ENCODE measurements around the gene TIPRL.

Gene TIPRL

GRCh38 chr1:168178638-168179437, at the start of gene TIPRL:
TSS of gene TIPRL (plus strand) at chr1:168178962. CDS start at chr1:168179078, 116 bp downstream.
- DNase-seq (ENCODE audit: low spot score in 2 of 2), result peak; percentile 96
- in situ Hi-C loops (cut with MboI; ENCODE audit: low sequenced_read_pairs), result no loop called here
- Histone ChIP-seq H3K4me3 (peak within 1 kb of the TSS; percentile 82), H3K36me3 (replicated peaks) (no peaks in the 10 kb centered on the region), H3K4me1 (peaks cover 9% of the 10 kb centered on the region), H3K27me3 (ENCODE audit: low read depth) (no peaks in the 10 kb centered on the region), H3K9me3 (no peaks in the 10 kb centered on the region; the same call in 1 of the 2 replicates)

GRCh38 chr1:168129933-168130332, 48.8 kb upstream of the TIPRL start:
- no peaks in the 10 kb centered on the region for H3K9me3 ChIP-seq

GRCh38 chr1:168134132-168134531, 44.6 kb upstream of the TIPRL start:
- Histone ChIP-seq H3K9me3 (no peaks in the 10 kb centered on the region), H3K4me1 (peaks cover 15% of the 10 kb centered on the region), H3K36me3 (replicated peaks) (0 out of 2 replicates have a peak, but pooled peaks cover 3% of the 10 kb centered on the region), H3K4me3 (no peak overlapping the region), H3K27me3 (ENCODE audit: low read depth) (no peaks in the 10 kb centered on the region)
- no peak for DNase-seq (ENCODE audit: low spot score in 2 of 2)
- in situ Hi-C loops (cut with MboI; ENCODE audit: low sequenced_read_pairs), result no loop called here

More at GRCh38 chr1:168129933-168130332, 48.8 kb upstream of the TIPRL start:
- Histone ChIP-seq H3K4me3 (no peak overlapping the region), H3K4me1 (peaks cover under 1% of the 10 kb centered on the region; the same call in 1 of the 2 replicates), H3K27me3 (ENCODE audit: low read depth) (no peaks in the 10 kb centered on the region), H3K36me3 (replicated peaks) (0 out of 2 replicates have a peak, but pooled peaks cover 3% of the 10 kb centered on the region)
- in situ Hi-C loops (cut with MboI; ENCODE audit: low sequenced_read_pairs), result no loop called here
- DNase-seq (ENCODE audit: low spot score in 2 of 2), result no peak

GRCh38 chr1:168134642-168135041, 44.1 kb upstream of the TIPRL start:
- DNase-seq (ENCODE audit: low spot score in 2 of 2), result no peak
- H3K9me3 ChIP-seq, result no peaks in the 10 kb centered on the region
- H3K36me3 ChIP-seq (replicated peaks), result 0 out of 2 replicates have a peak, but pooled peaks cover under 1% of the 10 kb centered on the region
- in situ Hi-C loops (cut with MboI; ENCODE audit: low sequenced_read_pairs), result no loop called here
- no peak overlapping the region for H3K4me3 ChIP-seq
- H3K4me1 ChIP-seq, result peaks cover 15% of the 10 kb centered on the region
- H3K27me3 ChIP-seq (ENCODE audit: low read depth), result no peaks in the 10 kb centered on the region

GRCh38 chr1:168135116-168135920, 43.4 kb upstream of the TIPRL start:
- H3K4me3 ChIP-seq, result peak overlapping the region; percentile 60
- no peaks in the 10 kb centered on the region for H3K9me3 ChIP-seq
- H3K4me1 ChIP-seq, result peaks cover 15% of the 10 kb centered on the region
- H3K27me3 ChIP-seq (ENCODE audit: low read depth), result no peaks in the 10 kb centered on the region
- in situ Hi-C loops (cut with MboI; ENCODE audit: low sequenced_read_pairs), result no loop called here
- H3K36me3 ChIP-seq (replicated peaks), result no peaks in the 10 kb centered on the region
- peak; percentile 22 to 53 for DNase-seq (ENCODE audit: low spot score in 2 of 2)

GRCh38 chr1:168135921-168136708, 42.6 kb upstream of the TIPRL start:
- Histone ChIP-seq H3K27me3 (ENCODE audit: low read depth) (no peaks in the 10 kb centered on the region), H3K4me1 (peaks cover 15% of the 10 kb centered on the region), H3K36me3 (replicated peaks) (no peaks in the 10 kb centered on the region), H3K4me3 (peak overlapping the region; percentile 60), H3K9me3 (no peaks in the 10 kb centered on the region)
- in situ Hi-C loops (cut with MboI; ENCODE audit: low sequenced_read_pairs), result no loop called here
- peak; percentile 6 to 64 for DNase-seq (ENCODE audit: low spot score in 2 of 2)

- no peaks in the 10 kb centered on the region for H3K27me3 ChIP-seq (ENCODE audit: low read depth)
- H3K36me3 ChIP-seq (replicated peaks), result no peaks in the 10 kb centered on the region
- peak; percentile 47 to 70 for DNase-seq (ENCODE audit: low spot score in 2 of 2)
- peaks cover 15% of the 10 kb centered on the region for H3K4me1 ChIP-seq
- in situ Hi-C loops (cut with MboI; ENCODE audit: low sequenced_read_pairs), result no loop called here
- H3K4me3 ChIP-seq, result peak within 1 kb of the TSS; percentile 60
- H3K9me3 ChIP-seq, result no peaks in the 10 kb centered on the region
These were observed 41.9 kb upstream of the TIPRL start, which contains the start of gene GPR161 for GRCh38 chr1:168136709-168137514. TSS of gene GPR161 (minus strand) at chr1:168136930. CDS start at chr1:168104850, 32,080 bp downstream.

GRCh38 chr1:168137515-168137821, 41.3 kb upstream of the TIPRL start:
- peak overlapping the region; percentile 60 for H3K4me3 ChIP-seq
- no peaks in the 10 kb centered on the region for H3K36me3 ChIP-seq (replicated peaks)
- H3K9me3 ChIP-seq, result no peaks in the 10 kb centered on the region
- DNase-seq (ENCODE audit: low spot score in 2 of 2), result no peak
- in situ Hi-C loops (cut with MboI; ENCODE audit: low sequenced_read_pairs), result no loop called here
- H3K27me3 ChIP-seq (ENCODE audit: low read depth), result no peaks in the 10 kb centered on the region
- H3K4me1 ChIP-seq, result peaks cover 15% of the 10 kb centered on the region

GRCh38 chr1:168138134-168138533, 40.6 kb upstream of the TIPRL start:
- in situ Hi-C loops (cut with MboI; ENCODE audit: low sequenced_read_pairs), result no loop called here
- Histone ChIP-seq H3K27me3 (ENCODE audit: low read depth) (no peaks in the 10 kb centered on the region), H3K36me3 (replicated peaks) (no peaks in the 10 kb centered on the region), H3K4me3 (no peak overlapping the region), H3K9me3 (no peaks in the 10 kb centered on the region), H3K4me1 (peaks cover 15% of the 10 kb centered on the region)
- no peak for DNase-seq (ENCODE audit: low spot score in 2 of 2)

GRCh38 chr1:168139070-168139469, 39.7 kb upstream of the TIPRL start:
- Histone ChIP-seq H3K27me3 (ENCODE audit: low read depth) (no peaks in the 10 kb centered on the region), H3K9me3 (no peaks in the 10 kb centered on the region), H3K4me3 (no peak overlapping the region), H3K4me1 (peaks cover 15% of the 10 kb centered on the region), H3K36me3 (replicated peaks) (no peaks in the 10 kb centered on the region)
- in situ Hi-C loops (cut with MboI; ENCODE audit: low sequenced_read_pairs), result no loop called here
- DNase-seq (ENCODE audit: low spot score in 2 of 2), result no peak

GRCh38 chr1:168141871-168142385, 36.8 kb upstream of the TIPRL start:
- in situ Hi-C loops (cut with MboI; ENCODE audit: low sequenced_read_pairs), result no loop called here

GRCh38 chr1:168145184-168146159, 33.3 kb upstream of the TIPRL start:
- peak; percentile 71 to 93 for DNase-seq (ENCODE audit: low spot score in 2 of 2)
- peaks cover 3% of the 10 kb centered on the region; the same call in 1 of the 2 replicates for H3K4me1 ChIP-seq
- no peaks in the 10 kb centered on the region for H3K9me3 ChIP-seq
- in situ Hi-C loops (cut with MboI; ENCODE audit: low sequenced_read_pairs), result no loop called here
- H3K27me3 ChIP-seq (ENCODE audit: low read depth), result no peaks in the 10 kb centered on the region
- no peaks in the 10 kb centered on the region for H3K36me3 ChIP-seq (replicated peaks)
- H3K4me3 ChIP-seq, result no peak overlapping the region

More at GRCh38 chr1:168141871-168142385, 36.8 kb upstream of the TIPRL start:
- H3K9me3 ChIP-seq, result no peaks in the 10 kb centered on the region
- H3K36me3 ChIP-seq (replicated peaks), result no peaks in the 10 kb centered on the region
- H3K4me1 ChIP-seq, result peaks cover 9% of the 10 kb centered on the region
- no peaks in the 10 kb centered on the region for H3K27me3 ChIP-seq (ENCODE audit: low read depth)
- no peak overlapping the region for H3K4me3 ChIP-seq
- DNase-seq (ENCODE audit: low spot score in 2 of 2), result no peak

Measured in HAP-1 (cell line).